Measurements from ENCODE around the gene OR2D2. TPM values are rescaled to one million over a fixed set of nuclear protein-coding genes. Genes with fewer than 3 reads are reported as not detected.

Gene OR2D2
- total and polyA plus RNA-seq, 2 experiments from 2014 or later, result 0.24 TPM

DNA sequence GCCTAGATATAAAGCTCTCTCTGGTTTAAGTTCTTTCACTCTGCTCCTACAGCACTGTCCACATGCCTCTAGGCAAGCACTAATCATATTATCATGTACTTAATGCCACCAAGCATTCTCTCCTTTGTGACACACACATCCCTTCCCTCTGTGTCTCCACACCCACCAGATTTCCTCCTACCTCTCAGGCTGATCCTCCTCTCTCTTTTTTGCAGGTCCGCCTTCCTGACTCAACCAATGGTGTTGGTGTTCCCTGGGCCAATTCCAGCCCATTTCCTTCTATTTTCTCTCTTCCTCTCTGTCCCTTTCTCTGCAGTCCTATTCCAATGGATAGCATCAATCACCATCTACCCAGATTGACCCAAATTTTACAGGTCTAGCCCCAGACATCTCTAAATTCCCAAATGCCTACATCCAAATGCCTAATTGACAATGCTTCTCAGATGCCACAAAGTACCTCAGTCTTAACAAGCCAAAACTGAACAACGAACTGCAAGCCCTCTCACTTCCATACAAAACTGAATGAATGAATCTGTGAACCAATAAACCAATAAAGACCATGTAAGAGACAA, 33.4 kb upstream of the OR2D2 start:
- H4K20me1 ChIP-seq (replicated peaks; ENCODE audit: insufficient read depth), result no peaks in the 10 kb centered on the region
- peaks cover 30% of the 10 kb centered on the region for H3K4me1 ChIP-seq (ENCODE audit: insufficient read depth)
- peak; percentile 37 for ATAC-seq
- no peaks in the 10 kb centered on the region for H3K9me2 ChIP-seq (ENCODE audit: insufficient read depth)
- H3K4me3 Mint-ChIP-seq, result peak overlapping the region; percentile 97
- peak overlapping the region; percentile 88 for H3K4me2 ChIP-seq
- H2AFZ ChIP-seq, result peak overlapping the region; percentile 88
- H3K4me3 ChIP-seq, result peak overlapping the region; percentile 86
- peaks cover 31% of the 10 kb centered on the region for H3K4me1 Mint-ChIP-seq
- H3K27me3 Mint-ChIP-seq (ENCODE audit: insufficient read depth, low read depth, poor library complexity), result peaks cover 4% of the 10 kb centered on the region
- H3K27ac ChIP-seq (ENCODE audit: low read depth), result peak overlapping the region; percentile 39
- H3K27me3 ChIP-seq (ENCODE audit: insufficient read depth), result no peaks in the 10 kb centered on the region
- H3K36me3 Mint-ChIP-seq (ENCODE audit: low read depth), result peaks cover 10% of the 10 kb centered on the region; the same call in 2 of the 3 replicates
- DNase-seq (ENCODE audit: low spot score), result peak; percentile 49
- H3K79me2 ChIP-seq (replicated peaks; ENCODE audit: insufficient read depth), result peaks cover 32% of the 10 kb centered on the region
- H3F3A ChIP-seq (replicated peaks; ENCODE audit: low read depth), result no peaks in the 10 kb centered on the region
- H3K9me3 Mint-ChIP-seq, result no peaks in the 10 kb centered on the region
- TF ChIP-seq STAT1 (IDR thresholded peaks at IDR 0.05; ENCODE audit: unreplicated experiment), result no peak
- no peak for TF ChIP-seq NANOG (IDR thresholded peaks at IDR 0.05; ENCODE audit: borderline replicate concordance)
- no peak for TF ChIP-seq EZH2 (IDR thresholded peaks at IDR 0.05; ENCODE audit: low read depth, unreplicated experiment)
- TF ChIP-seq, protein P1, sequence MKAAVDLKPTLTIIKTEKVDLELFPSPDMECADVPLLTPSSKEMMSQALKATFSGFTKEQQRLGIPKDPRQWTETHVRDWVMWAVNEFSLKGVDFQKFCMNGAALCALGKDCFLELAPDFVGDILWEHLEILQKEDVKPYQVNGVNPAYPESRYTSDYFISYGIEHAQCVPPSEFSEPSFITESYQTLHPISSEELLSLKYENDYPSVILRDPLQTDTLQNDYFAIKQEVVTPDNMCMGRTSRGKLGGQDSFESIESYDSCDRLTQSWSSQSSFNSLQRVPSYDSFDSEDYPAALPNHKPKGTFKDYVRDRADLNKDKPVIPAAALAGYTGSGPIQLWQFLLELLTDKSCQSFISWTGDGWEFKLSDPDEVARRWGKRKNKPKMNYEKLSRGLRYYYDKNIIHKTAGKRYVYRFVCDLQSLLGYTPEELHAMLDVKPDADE (IDR thresholded peaks at IDR 0.05), result no peak
- TF ChIP-seq EZH2phosphoT487 (IDR thresholded peaks at IDR 0.05; ENCODE audit: unreplicated experiment), result no peak
- TF ChIP-seq, protein P2, sequence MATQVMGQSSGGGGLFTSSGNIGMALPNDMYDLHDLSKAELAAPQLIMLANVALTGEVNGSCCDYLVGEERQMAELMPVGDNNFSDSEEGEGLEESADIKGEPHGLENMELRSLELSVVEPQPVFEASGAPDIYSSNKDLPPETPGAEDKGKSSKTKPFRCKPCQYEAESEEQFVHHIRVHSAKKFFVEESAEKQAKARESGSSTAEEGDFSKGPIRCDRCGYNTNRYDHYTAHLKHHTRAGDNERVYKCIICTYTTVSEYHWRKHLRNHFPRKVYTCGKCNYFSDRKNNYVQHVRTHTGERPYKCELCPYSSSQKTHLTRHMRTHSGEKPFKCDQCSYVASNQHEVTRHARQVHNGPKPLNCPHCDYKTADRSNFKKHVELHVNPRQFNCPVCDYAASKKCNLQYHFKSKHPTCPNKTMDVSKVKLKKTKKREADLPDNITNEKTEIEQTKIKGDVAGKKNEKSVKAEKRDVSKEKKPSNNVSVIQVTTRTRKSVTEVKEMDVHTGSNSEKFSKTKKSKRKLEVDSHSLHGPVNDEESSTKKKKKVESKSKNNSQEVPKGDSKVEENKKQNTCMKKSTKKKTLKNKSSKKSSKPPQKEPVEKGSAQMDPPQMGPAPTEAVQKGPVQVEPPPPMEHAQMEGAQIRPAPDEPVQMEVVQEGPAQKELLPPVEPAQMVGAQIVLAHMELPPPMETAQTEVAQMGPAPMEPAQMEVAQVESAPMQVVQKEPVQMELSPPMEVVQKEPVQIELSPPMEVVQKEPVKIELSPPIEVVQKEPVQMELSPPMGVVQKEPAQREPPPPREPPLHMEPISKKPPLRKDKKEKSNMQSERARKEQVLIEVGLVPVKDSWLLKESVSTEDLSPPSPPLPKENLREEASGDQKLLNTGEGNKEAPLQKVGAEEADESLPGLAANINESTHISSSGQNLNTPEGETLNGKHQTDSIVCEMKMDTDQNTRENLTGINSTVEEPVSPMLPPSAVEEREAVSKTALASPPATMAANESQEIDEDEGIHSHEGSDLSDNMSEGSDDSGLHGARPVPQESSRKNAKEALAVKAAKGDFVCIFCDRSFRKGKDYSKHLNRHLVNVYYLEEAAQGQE (IDR thresholded peaks at IDR 0.05; ENCODE audit: unreplicated experiment), result no peak
- no peaks in the 10 kb centered on the region for H3K36me3 ChIP-seq (ENCODE audit: insufficient read depth)
- H3K27ac Mint-ChIP-seq, result peak overlapping the region; percentile 36

DNA sequence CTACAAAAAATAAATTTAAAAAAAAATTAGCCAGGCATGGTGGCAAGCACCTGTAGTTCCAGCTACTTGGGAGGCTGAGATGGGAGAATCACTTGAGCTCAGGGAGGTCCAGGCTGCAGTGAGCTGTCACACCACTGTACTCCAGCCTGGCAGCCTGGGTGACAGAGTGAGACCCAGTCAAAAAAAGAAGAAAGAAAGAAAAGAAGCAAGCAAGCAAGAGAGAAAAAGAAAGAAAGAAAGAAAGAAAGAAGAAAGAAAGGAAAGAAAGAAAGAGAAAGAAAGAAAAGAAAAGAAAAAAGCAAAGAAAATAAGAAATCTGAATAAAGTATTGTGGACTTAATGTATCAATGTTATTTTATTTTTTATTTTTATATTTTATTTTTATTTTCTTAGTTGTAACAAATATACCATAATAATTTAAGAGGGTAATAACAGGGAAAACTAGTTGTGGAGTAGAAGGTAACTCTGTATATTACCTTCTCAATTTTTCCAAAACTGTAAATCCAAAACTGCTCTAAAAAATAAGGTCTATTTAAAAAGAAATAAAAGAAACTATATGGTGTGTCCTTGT, 32.8 kb upstream of the OR2D2 start:
- H3K4me3 ChIP-seq, result no peak overlapping the region
- H3K27me3 ChIP-seq (ENCODE audit: insufficient read depth), result no peaks in the 10 kb centered on the region
- peaks cover 28% of the 10 kb centered on the region for H3K4me1 Mint-ChIP-seq
- H3K79me2 ChIP-seq (replicated peaks; ENCODE audit: insufficient read depth), result peaks cover 25% of the 10 kb centered on the region
- no peak overlapping the region; the same call in 2 of the 3 replicates for H3K4me3 Mint-ChIP-seq
- peaks cover 10% of the 10 kb centered on the region; the same call in 2 of the 3 replicates for H3K36me3 Mint-ChIP-seq (ENCODE audit: low read depth)
- no peak overlapping the region for H3K27ac Mint-ChIP-seq
- TF ChIP-seq, protein P3, sequence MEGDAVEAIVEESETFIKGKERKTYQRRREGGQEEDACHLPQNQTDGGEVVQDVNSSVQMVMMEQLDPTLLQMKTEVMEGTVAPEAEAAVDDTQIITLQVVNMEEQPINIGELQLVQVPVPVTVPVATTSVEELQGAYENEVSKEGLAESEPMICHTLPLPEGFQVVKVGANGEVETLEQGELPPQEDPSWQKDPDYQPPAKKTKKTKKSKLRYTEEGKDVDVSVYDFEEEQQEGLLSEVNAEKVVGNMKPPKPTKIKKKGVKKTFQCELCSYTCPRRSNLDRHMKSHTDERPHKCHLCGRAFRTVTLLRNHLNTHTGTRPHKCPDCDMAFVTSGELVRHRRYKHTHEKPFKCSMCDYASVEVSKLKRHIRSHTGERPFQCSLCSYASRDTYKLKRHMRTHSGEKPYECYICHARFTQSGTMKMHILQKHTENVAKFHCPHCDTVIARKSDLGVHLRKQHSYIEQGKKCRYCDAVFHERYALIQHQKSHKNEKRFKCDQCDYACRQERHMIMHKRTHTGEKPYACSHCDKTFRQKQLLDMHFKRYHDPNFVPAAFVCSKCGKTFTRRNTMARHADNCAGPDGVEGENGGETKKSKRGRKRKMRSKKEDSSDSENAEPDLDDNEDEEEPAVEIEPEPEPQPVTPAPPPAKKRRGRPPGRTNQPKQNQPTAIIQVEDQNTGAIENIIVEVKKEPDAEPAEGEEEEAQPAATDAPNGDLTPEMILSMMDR (conservative IDR thresholded peaks at IDR 0.05; ENCODE audit: low read depth in 2 of 2), result no peak
- TF ChIP-seq EZH2phosphoT487 (IDR thresholded peaks at IDR 0.05; ENCODE audit: unreplicated experiment), result no peak
- no peak for TF ChIP-seq NANOG (IDR thresholded peaks at IDR 0.05; ENCODE audit: borderline replicate concordance)
- TF ChIP-seq CREB1 (CRISPR knock-in tag; IDR thresholded peaks at IDR 0.05; ENCODE audit: low read depth), result no peak
- TF ChIP-seq, protein P1 (IDR thresholded peaks at IDR 0.05), result no peak
- TF ChIP-seq STAT1 (IDR thresholded peaks at IDR 0.05; ENCODE audit: unreplicated experiment), result no peak
- TF ChIP-seq ZNF331 (CRISPR knock-in tag; IDR thresholded peaks at IDR 0.05; ENCODE audit: low read depth), result no peak
- TF ChIP-seq, protein P2 (IDR thresholded peaks at IDR 0.05; ENCODE audit: unreplicated experiment), result no peak
- TF ChIP-seq ZNF114 (CRISPR knock-in tag; IDR thresholded peaks at IDR 0.05), result no peak
- H3K27ac ChIP-seq (ENCODE audit: low read depth), result 0 out of 2 replicates have a peak overlapping the region, but pooled peaks have one; percentile 39
- peaks cover 29% of the 10 kb centered on the region for H3K4me1 ChIP-seq (ENCODE audit: insufficient read depth)
- no peak for DNase-seq (ENCODE audit: low spot score)
- peak overlapping the region; percentile 88; the same call in 1 of the 2 replicates for H2AFZ ChIP-seq
- H3K9me3 Mint-ChIP-seq, result no peaks in the 10 kb centered on the region
- ATAC-seq, result no peak
- H3K36me3 ChIP-seq (ENCODE audit: insufficient read depth), result no peaks in the 10 kb centered on the region
- no peaks in the 10 kb centered on the region for H4K20me1 ChIP-seq (replicated peaks; ENCODE audit: insufficient read depth)
- H3F3A ChIP-seq (replicated peaks; ENCODE audit: low read depth), result no peaks in the 10 kb centered on the region
- peaks cover 4% of the 10 kb centered on the region for H3K27me3 Mint-ChIP-seq (ENCODE audit: insufficient read depth, low read depth, poor library complexity)
- H3K4me2 ChIP-seq, result no peak overlapping the region
- no peaks in the 10 kb centered on the region for H3K9me2 ChIP-seq (ENCODE audit: insufficient read depth)
